HEK293 (cell line): ENCODE data around the gene PLCB1.

ENCODE experiments used
- CTCF ChIA-PET: fragments of 350-600 bp; formaldehyde crosslinking; extraction: SDS; loops from one replicate; lab custom pipeline; 2021; ENCODE audit warnings: antibody characterized with exemption; lab: Yijun Ruan, JAX
- POLR2A ChIA-PET: fragments of 300-600 bp; formaldehyde crosslinking; extraction: SDS; loops from one replicate; lab custom pipeline; 2020; ENCODE audit warnings: antibody characterized with exemption, inconsistent platforms; lab: Yijun Ruan, JAX
- H3K27ac ChIP-seq: fragments of 200-500 bp; sonication (Bioruptor generic); 2 replicates; pipeline ENCODE4 v1.5.1; 2014; ENCODE audit warnings: low read depth, low read length, control low read depth, inconsistent platforms; ENCODE audit errors: extremely low read depth
- H3K36me3 ChIP-seq, 2 experiments: fragments of 200-500 bp in 1 of 2; sonication (Bioruptor generic) in 1 of 2; 1 replicate in 1 of 2; 2 replicates in 1 of 2; pipeline ENCODE4 v1.5.1; 2014 to 2017; ENCODE audit warnings: inconsistent platforms in 2 of 2, low read length in 2 of 2; ENCODE audit not compliant: control insufficient read depth in 2 of 2, insufficient read depth in 1 of 2
- H3K4me1 ChIP-seq: fragments of 200-500 bp; sonication (Bioruptor generic); 2 replicates; pipeline ENCODE4 v1.5.1; 2014; ENCODE audit warnings: mild to moderate bottlenecking, low read length, inconsistent platforms; ENCODE audit not compliant: control insufficient read depth, insufficient read depth
- H3K4me3 ChIP-seq: 2 replicates; pipeline ENCODE4 v1.5.1; 2011; ENCODE audit warnings: low read depth, mild to moderate bottlenecking, control low read depth, low read length, moderate library complexity
- H3K9me3 ChIP-seq: fragments of 200-500 bp; sonication (Bioruptor generic); 2 replicates; pipeline ENCODE4 v1.5.1; 2014; ENCODE audit warnings: low read depth, low read length, inconsistent platforms; ENCODE audit not compliant: control insufficient read depth, insufficient read depth
- AEBP2 ChIP-seq: fragments of 450-650 bp; formaldehyde crosslinking; IDR thresholded peaks from 2 replicates; pipeline ENCODE4 v1.5.1; 2016; ENCODE audit warnings: missing biosample characterization, missing genetic modification characterization, borderline replicate concordance
- EGR2 ChIP-seq: fragments of 450-650 bp; formaldehyde crosslinking; IDR thresholded peaks from 2 replicates; pipeline ENCODE4 v1.5.1; 2016; ENCODE audit warnings: low read depth, missing biosample characterization, missing genetic modification characterization
- GLIS2 ChIP-seq: fragments of 450-650 bp; formaldehyde crosslinking; IDR thresholded peaks from 2 replicates; pipeline ENCODE4 v1.5.1; 2016; ENCODE audit warnings: missing biosample characterization, missing genetic modification characterization
- SALL2 ChIP-seq: fragments of 450-650 bp; formaldehyde crosslinking; IDR thresholded peaks from 2 replicates; pipeline ENCODE4 v1.5.0; 2017; ENCODE audit warnings: missing biosample characterization, mild to moderate bottlenecking, missing genetic modification characterization, borderline replicate concordance
- SCRT1 ChIP-seq: fragments of 450-650 bp; formaldehyde crosslinking; IDR thresholded peaks from 2 replicates; pipeline ENCODE4 v1.5.1; 2016; ENCODE audit warnings: missing biosample characterization, missing genetic modification characterization, borderline replicate concordance
- SETDB1 ChIP-seq: IDR thresholded peaks from one replicate; pipeline ENCODE4 v1.6.1; 2017; ENCODE audit warnings: mild to moderate bottlenecking, low read length, moderate library complexity, mixed read lengths; ENCODE audit not compliant: insufficient read length
- ZBTB7A ChIP-seq: fragments of 450-650 bp; formaldehyde crosslinking; IDR thresholded peaks from 2 replicates; pipeline ENCODE4 v1.5.1; 2016; ENCODE audit warnings: low read depth, missing biosample characterization, missing genetic modification characterization
- ZEB2 ChIP-seq: fragments of 450-650 bp; formaldehyde crosslinking; IDR thresholded peaks from 2 replicates; pipeline ENCODE4 v1.5.1; 2016; ENCODE audit warnings: missing biosample characterization, missing genetic modification characterization
- ZNF148 ChIP-seq: fragments of 450-650 bp; formaldehyde crosslinking; IDR thresholded peaks from 2 replicates; pipeline ENCODE4 v1.5.0; 2017; ENCODE audit warnings: missing biosample characterization, missing genetic modification characterization, borderline replicate concordance
- ZNF280C ChIP-seq: fragments of 450-650 bp; formaldehyde crosslinking; IDR thresholded peaks from 2 replicates; pipeline ENCODE4 v1.5.1; 2016; ENCODE audit warnings: missing biosample characterization, missing genetic modification characterization
- ZNF324 ChIP-seq: fragments of 450-650 bp; formaldehyde crosslinking; IDR thresholded peaks from 2 replicates; pipeline ENCODE4 v1.5.1; 2016; ENCODE audit warnings: missing biosample characterization, missing genetic modification characterization
- ZNF37A ChIP-seq: fragments of 450-650 bp; IDR thresholded peaks from 2 replicates; pipeline ENCODE4 v1.5.1; 2018; ENCODE audit warnings: missing biosample characterization, missing genetic modification characterization
- ZNF501 ChIP-seq: fragments of 450-650 bp; formaldehyde crosslinking; IDR thresholded peaks from 2 replicates; pipeline ENCODE4 v1.5.1; 2016; ENCODE audit warnings: missing biosample characterization, missing genetic modification characterization
- ZNF610 ChIP-seq: fragments of 450-650 bp; formaldehyde crosslinking; IDR thresholded peaks from 2 replicates; pipeline ENCODE4 v1.5.1; 2016; ENCODE audit warnings: missing biosample characterization, missing genetic modification characterization, borderline replicate concordance
- ZNF658 ChIP-seq: fragments of 450-650 bp; formaldehyde crosslinking; IDR thresholded peaks from 2 replicates; pipeline ENCODE4; 2016; ENCODE audit warnings: missing biosample characterization, missing genetic modification characterization
- ZNF776 ChIP-seq: fragments of 450-650 bp; formaldehyde crosslinking; IDR thresholded peaks from 2 replicates; pipeline ENCODE4 v1.5.0; 2017; ENCODE audit warnings: missing biosample characterization, missing genetic modification characterization, borderline replicate concordance
- ZNF785 ChIP-seq: fragments of 450-650 bp; formaldehyde crosslinking; IDR thresholded peaks from 2 replicates; pipeline ENCODE4 v1.5.1; 2016; ENCODE audit warnings: missing biosample characterization, missing genetic modification characterization
- ZSCAN4 ChIP-seq: fragments of 450-650 bp; formaldehyde crosslinking; IDR thresholded peaks from 2 replicates; pipeline ENCODE4 v1.5.1; 2017; ENCODE audit warnings: missing biosample characterization, missing genetic modification characterization

The PLCB1 gene

GRCh38 chr20:8126841-8127378, 5.2 kb upstream of the PLCB1 start (continued):
- no peak for TF ChIP-seq ZNF324

GRCh38 chr20:8127553-8128255, 4.4 kb upstream of the PLCB1 start:
- no peaks in the 10 kb centered on the region for H3K36me3 ChIP-seq
- no peak overlapping the region for H3K4me3 ChIP-seq
- POLR2A ChIA-PET = no interaction called here
- no peaks in the 10 kb centered on the region for H3K9me3 ChIP-seq
- no peak overlapping the region for H3K27ac ChIP-seq
- CTCF ChIA-PET = interaction anchor here (0.8 to 1.3 kb wide), 6 partner anchors 191 to 595 kb away, joined by 3 to 6 read pairs (median 3); no protein-coding TSS in a partner anchor
- no peaks in the 10 kb centered on the region for H3K4me1 ChIP-seq
- TF ChIP-seq GLIS2 (tag by site-specific recombination) = no peak
- TF ChIP-seq ZNF785 (tag by site-specific recombination) = no peak
- TF ChIP-seq ZNF658 = no peak
- no peak for TF ChIP-seq ZBTB7A (tag by site-specific recombination)
- no peak for TF ChIP-seq SCRT1
- TF ChIP-seq ZEB2 = no peak
- no peak for TF ChIP-seq ZNF501 (tag by site-specific recombination)
- no peak for TF ChIP-seq AEBP2
- TF ChIP-seq ZSCAN4 (tag by site-specific recombination) = no peak
- no peak for TF ChIP-seq SETDB1
- TF ChIP-seq, all 188 proteins: peak for 0

- no peaks in the 10 kb centered on the region for H3K4me1 ChIP-seq
- POLR2A ChIA-PET = no interaction called here
- no peak overlapping the region for H3K27ac ChIP-seq
- TF ChIP-seq ZNF148 (tag by site-specific recombination) = no peak
- TF ChIP-seq SALL2 (tag by site-specific recombination) = no peak
- no peak for TF ChIP-seq ZNF37A
- TF ChIP-seq ZNF280C (tag by site-specific recombination) = no peak
- no peak for TF ChIP-seq EGR2 (tag by site-specific recombination)
- TF ChIP-seq ZNF610 = no peak
- TF ChIP-seq ZNF776 = no peak
- H3K36me3 ChIP-seq = no peaks in the 10 kb centered on the region
- no peak overlapping the region for H3K4me3 ChIP-seq
- H3K9me3 ChIP-seq = no peaks in the 10 kb centered on the region
- CTCF ChIA-PET = interaction anchor here (0.6 to 1.4 kb wide), 5 partner anchors 20 to 591 kb away, joined by 3 to 6 read pairs (median 4); no protein-coding TSS in a partner anchor
Measured at GRCh38 chr20:8128291-8129060, 3.6 kb upstream of the PLCB1 start.
